ENCODE results near the gene FBXL4.

The FBXL4 gene

DNA sequence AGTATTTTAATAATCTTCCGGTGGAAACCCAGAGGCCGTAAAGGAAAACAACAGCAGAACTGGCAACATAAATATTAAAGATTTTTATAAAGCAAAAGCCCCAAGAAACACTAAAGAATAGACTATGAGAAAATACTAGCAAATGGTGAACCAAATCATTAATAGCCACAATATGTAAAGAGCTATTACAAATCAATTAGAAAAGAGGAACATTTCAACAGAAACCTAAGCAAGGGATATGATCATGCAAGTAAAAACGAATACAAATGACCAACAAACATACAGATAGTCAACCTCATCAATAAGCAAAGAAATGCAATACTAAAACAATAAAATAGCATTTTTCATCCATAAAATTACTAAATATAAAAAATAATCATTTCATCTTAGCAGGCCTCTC is 3.6 kb downstream of the FBXL4 start:
- Histone ChIP-seq H3K27me3 (ENCODE audit: insufficient read depth, poor library complexity, severe bottlenecking) (no peaks in the 10 kb centered on the region), H3K4me3 (replicated peaks; ENCODE audit: insufficient read depth, low read length) (no peak overlapping the region), H3K27ac (replicated peaks) (no peak overlapping the region)
- TF ChIP-seq GABPA (IDR thresholded peaks at IDR 0.05; ENCODE audit: low read depth), result no peak
- no peak for TF ChIP-seq POLR2AphosphoS5 (IDR thresholded peaks at IDR 0.05; ENCODE audit: low read depth)
- TF ChIP-seq, protein P1, sequence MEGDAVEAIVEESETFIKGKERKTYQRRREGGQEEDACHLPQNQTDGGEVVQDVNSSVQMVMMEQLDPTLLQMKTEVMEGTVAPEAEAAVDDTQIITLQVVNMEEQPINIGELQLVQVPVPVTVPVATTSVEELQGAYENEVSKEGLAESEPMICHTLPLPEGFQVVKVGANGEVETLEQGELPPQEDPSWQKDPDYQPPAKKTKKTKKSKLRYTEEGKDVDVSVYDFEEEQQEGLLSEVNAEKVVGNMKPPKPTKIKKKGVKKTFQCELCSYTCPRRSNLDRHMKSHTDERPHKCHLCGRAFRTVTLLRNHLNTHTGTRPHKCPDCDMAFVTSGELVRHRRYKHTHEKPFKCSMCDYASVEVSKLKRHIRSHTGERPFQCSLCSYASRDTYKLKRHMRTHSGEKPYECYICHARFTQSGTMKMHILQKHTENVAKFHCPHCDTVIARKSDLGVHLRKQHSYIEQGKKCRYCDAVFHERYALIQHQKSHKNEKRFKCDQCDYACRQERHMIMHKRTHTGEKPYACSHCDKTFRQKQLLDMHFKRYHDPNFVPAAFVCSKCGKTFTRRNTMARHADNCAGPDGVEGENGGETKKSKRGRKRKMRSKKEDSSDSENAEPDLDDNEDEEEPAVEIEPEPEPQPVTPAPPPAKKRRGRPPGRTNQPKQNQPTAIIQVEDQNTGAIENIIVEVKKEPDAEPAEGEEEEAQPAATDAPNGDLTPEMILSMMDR (IDR thresholded peaks at IDR 0.05; ENCODE audit: insufficient read depth, low read length), result no peak
- TF ChIP-seq, protein P2, sequence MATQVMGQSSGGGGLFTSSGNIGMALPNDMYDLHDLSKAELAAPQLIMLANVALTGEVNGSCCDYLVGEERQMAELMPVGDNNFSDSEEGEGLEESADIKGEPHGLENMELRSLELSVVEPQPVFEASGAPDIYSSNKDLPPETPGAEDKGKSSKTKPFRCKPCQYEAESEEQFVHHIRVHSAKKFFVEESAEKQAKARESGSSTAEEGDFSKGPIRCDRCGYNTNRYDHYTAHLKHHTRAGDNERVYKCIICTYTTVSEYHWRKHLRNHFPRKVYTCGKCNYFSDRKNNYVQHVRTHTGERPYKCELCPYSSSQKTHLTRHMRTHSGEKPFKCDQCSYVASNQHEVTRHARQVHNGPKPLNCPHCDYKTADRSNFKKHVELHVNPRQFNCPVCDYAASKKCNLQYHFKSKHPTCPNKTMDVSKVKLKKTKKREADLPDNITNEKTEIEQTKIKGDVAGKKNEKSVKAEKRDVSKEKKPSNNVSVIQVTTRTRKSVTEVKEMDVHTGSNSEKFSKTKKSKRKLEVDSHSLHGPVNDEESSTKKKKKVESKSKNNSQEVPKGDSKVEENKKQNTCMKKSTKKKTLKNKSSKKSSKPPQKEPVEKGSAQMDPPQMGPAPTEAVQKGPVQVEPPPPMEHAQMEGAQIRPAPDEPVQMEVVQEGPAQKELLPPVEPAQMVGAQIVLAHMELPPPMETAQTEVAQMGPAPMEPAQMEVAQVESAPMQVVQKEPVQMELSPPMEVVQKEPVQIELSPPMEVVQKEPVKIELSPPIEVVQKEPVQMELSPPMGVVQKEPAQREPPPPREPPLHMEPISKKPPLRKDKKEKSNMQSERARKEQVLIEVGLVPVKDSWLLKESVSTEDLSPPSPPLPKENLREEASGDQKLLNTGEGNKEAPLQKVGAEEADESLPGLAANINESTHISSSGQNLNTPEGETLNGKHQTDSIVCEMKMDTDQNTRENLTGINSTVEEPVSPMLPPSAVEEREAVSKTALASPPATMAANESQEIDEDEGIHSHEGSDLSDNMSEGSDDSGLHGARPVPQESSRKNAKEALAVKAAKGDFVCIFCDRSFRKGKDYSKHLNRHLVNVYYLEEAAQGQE (IDR thresholded peaks at IDR 0.05; ENCODE audit: insufficient replicate concordance, low read depth), result no peak
- no peak for TF ChIP-seq SPI1 (IDR thresholded peaks at IDR 0.05; ENCODE audit: borderline replicate concordance, low read depth)
- no peak for DNase-seq (ENCODE audit: low read depth in 1 of 2, low spot score in 1 of 2)

DNA sequence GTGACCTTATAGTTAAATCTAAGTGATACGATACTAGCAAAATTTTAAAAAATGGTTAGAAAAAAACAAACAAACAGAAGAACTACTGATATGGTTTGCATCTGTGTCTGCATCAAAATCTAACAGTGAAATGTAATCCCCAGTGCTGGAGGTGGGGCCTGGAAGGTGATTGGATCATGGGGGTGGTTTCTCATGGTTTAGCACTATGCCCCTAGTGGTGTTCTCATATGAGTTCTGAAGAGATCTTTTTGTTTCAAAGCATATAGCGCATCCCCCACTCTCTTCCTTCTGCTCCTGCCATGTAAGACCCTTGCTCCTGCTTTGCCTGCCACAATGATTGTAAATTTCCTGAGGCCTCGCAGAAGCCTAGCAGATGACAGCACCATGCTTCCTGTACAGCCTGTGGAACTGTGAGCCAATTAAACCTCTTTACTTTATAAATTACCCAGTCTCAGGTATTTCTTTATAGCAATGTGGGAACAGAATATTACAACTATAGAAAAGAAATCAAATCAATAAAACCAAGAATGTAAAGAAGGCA is 5.4 kb downstream of the FBXL4 start:
- no peak overlapping the region for H3K27ac ChIP-seq (replicated peaks)
- DNase-seq (ENCODE audit: low read depth in 1 of 2, low spot score in 1 of 2), result no peak
- H3K4me3 ChIP-seq (replicated peaks; ENCODE audit: insufficient read depth, low read length), result no peak overlapping the region
- no peaks in the 10 kb centered on the region for H3K27me3 ChIP-seq (ENCODE audit: insufficient read depth, poor library complexity, severe bottlenecking)
- TF ChIP-seq POLR2AphosphoS5 (IDR thresholded peaks at IDR 0.05; ENCODE audit: low read depth), result no peak
- no peak for TF ChIP-seq SPI1 (IDR thresholded peaks at IDR 0.05; ENCODE audit: borderline replicate concordance, low read depth)
- TF ChIP-seq, protein P2 (IDR thresholded peaks at IDR 0.05; ENCODE audit: insufficient replicate concordance, low read depth), result no peak
- TF ChIP-seq GABPA (IDR thresholded peaks at IDR 0.05; ENCODE audit: low read depth), result no peak

DNA sequence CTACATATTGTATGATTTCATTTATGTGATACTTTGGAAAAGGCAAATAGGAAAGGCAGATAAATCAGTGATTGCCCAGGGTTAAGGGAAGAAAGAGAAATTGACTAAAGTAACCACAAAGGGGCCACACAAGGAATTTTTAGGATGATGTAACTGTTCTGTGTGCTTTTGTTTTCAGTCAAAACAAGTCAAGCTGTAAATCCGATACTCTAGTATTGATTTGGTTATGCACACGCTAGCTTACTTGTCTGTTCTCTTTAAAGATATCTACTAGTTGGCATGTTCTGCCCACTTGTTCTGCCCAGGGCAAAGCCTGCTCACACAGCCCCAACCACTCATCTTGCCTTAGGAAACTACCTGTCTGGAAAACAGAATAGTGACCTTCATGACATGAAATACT is 6.4 kb downstream of the FBXL4 start:
- TF ChIP-seq, protein P1 (IDR thresholded peaks at IDR 0.05; ENCODE audit: insufficient read depth, low read length), result no peak
- Histone ChIP-seq H3K4me3 (replicated peaks; ENCODE audit: insufficient read depth, low read length) (no peak overlapping the region), H3K27me3 (ENCODE audit: insufficient read depth, poor library complexity, severe bottlenecking) (no peaks in the 10 kb centered on the region), H3K27ac (replicated peaks) (no peak overlapping the region)
- DNase-seq (ENCODE audit: low read depth in 1 of 2, low spot score in 1 of 2), result no peak

DNA sequence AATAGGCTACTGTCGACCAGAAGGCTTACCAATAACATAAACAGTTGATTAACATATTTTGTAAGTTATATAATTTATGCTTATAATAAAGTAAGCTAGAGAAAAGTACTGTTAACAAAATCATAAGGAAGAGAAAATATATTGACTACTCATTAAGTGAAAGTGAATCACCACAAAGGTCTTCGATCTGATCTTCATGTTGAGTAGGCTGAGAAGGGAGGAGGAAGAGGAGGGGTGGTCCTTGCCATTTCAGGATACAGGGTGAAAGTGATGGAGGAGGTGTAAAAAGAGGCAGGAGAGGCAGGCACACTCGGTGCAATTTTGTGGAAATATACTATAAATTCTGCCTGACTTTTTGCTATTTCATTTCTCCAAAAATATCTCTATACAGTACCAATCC is 10.4 kb downstream of the FBXL4 start:
- no peak overlapping the region for H3K27ac ChIP-seq (replicated peaks)
- no peaks in the 10 kb centered on the region for H3K27me3 ChIP-seq (ENCODE audit: insufficient read depth, poor library complexity, severe bottlenecking)
- no peak overlapping the region for H3K4me3 ChIP-seq (replicated peaks; ENCODE audit: insufficient read depth, low read length)
- no peak for DNase-seq (ENCODE audit: low read depth in 1 of 2, low spot score in 1 of 2)
- TF ChIP-seq, protein P1 (IDR thresholded peaks at IDR 0.05; ENCODE audit: insufficient read depth, low read length), result no peak
- TF ChIP-seq POLR2AphosphoS5 (IDR thresholded peaks at IDR 0.05; ENCODE audit: low read depth) (no peak), GABPA (IDR thresholded peaks at IDR 0.05; ENCODE audit: low read depth) (no peak), SPI1 (IDR thresholded peaks at IDR 0.05; ENCODE audit: borderline replicate concordance, low read depth) (no peak)
- TF ChIP-seq, protein P2 (IDR thresholded peaks at IDR 0.05; ENCODE audit: insufficient replicate concordance, low read depth), result no peak

All from HL-60 (cell line).